ENCODE results near the gene DACT2.

DNA sequence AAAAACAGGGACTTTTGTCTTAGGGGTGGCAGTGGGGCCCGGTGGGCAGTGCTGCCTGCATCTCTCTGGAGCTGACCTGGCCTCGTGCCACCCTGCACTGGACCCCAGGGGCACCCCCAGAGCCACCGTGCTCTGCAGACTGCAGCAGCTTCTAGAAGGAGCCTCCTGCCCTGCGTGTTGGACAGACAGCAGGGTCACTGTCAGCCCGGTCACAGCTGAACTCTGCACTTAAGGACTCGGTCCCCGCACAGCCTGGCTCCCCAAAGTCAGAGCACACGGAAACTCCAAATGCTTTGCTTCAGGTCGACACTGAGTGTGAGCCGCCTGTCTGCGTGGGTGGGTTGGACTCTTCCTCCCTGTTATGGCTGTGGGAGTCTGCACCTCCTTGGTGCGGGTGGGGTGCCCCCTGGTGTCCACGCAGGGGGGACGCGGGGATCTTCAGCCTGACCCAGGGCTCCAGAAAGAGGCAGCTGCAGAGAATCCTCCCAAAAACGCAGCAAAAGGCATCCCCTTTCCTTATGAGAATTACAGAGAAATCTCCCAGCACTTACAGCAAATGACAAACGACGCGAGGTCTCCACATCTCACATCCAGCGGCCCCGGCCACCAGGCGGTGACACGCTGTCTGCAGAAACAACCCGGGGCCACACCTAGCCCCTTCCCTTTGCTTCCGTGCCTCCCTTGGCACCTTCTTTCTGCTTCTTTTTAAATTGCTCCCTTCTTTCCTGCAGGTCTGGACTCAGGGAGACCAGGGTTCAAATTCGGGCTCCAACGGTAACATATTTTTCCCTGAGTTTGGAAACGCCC lies 36.3 kb upstream of the DACT2 start:
- TF ChIP-seq MAX (IDR thresholded peaks at IDR 0.05; ENCODE audit: low read depth, low read length) (no peak), CTCF (IDR thresholded peaks at IDR 0.05; ENCODE audit: low read depth, low read length) (peak; percentile 67), MYC (IDR thresholded peaks at IDR 0.05; ENCODE audit: low read depth, low read length) (no peak)
